Epithelial cell of esophagus (primary cell): ENCODE data around the gene SSBP4.

Experiments used
- DNase-seq: peaks from one replicate; pipeline ENCODE4 v3.0.0; 2010; ENCODE audit warnings: low read depth
- H3K4me3 ChIP-seq: 2 replicates; pipeline ENCODE4 v1.5.1; 2011; ENCODE audit warnings: mild to moderate bottlenecking, low read length, control low read depth
- CTCF ChIP-seq: IDR thresholded peaks from 2 replicates; pipeline ENCODE4 v1.5.1; 2011; ENCODE audit warnings: low read depth, mild to moderate bottlenecking, low read length, control low read depth, inconsistent platforms; ENCODE audit not compliant: insufficient read depth; ENCODE audit errors: missing control alignments

The SSBP4 gene

DNA sequence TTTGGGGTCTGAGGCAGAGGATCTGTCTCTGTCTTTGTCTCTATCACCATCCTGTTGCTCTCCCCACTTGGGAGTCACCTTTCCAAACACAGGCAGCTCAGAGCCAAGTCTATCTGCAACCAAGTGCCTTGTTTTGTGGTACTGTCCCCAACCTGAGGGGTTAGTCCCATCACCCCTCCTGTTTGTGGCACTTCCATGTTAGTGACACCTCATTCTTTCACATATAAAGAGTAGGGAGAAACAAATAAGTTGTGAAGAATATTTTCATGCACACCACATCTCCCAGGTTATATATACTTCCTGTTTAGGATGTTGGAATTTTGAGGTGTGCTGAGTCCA, 29.5 kb upstream of the SSBP4 start:
- no peak overlapping the region for H3K4me3 ChIP-seq
- no peak for DNase-seq
- no peak for TF ChIP-seq CTCF

DNA sequence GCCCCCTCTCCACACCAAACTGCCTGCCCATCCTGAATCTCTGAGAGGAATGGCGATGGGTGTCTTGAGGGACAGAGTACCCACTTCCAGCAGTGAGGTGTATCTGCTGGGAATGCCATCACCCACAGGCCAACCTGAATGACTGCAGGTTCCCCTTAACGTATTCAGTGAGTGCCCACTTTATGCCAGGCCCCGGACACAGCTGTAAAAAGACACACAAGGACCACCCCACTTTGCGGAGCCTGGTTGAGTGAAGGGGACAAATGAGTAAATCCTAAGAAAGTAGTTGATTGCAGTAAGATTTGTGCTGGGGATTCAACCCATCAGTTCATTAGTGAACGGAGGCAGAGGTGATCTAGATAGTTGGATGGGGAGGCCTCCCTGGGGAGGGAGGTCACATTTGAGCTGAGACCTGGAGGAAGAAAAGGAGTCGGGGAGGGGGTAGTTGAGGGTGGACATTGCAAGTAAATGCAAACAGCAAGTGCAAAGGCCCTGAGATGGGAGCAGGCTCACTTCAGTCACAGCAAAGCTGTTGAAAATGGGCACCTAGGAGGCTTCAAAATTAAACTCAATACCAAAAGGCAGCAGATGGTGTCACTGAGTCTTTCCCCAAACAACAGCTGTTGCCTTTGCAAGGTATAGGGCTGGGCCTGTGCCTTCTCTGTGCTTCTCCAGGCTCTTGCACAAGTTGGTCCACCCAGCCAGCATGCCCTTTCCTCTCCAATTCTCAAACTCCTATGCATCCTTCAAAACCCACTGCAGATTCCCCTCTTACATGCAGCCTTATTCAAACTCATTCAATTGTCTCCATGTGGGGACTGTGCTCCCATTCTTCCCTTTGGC, 28.9 kb upstream of the SSBP4 start:
- no peak overlapping the region for H3K4me3 ChIP-seq
- DNase-seq = no peak
- no peak for TF ChIP-seq CTCF

DNA sequence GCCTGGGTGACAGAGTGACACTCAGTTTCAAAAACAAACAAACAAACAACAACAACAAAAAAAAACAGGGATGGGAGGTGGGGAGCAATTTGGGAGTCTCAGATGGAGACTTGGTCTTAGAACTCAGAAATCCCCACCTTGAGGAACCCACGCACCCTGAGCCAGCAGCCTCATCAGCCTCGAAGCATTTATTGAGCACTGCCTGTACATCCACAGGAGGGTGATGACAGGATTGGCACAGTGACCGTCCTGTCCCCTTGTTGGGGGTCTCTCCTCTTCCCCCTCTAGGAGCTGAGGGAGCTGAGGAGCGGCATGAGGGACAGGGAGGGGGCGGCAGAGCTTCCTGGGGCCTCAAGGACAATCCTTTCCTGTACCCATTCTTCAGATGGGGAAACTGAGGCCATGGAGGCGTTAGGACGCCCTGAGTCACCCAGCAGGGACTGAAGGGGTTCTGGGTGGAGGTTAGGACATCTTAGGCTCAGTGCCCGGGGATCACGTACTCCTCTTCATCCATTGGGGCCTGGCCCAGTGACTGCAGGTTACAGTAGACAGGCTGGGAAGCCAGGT, 27.6 kb upstream of the SSBP4 start:
- no peak overlapping the region for H3K4me3 ChIP-seq
- no peak for DNase-seq
- TF ChIP-seq CTCF = no peak

GRCh38 chr19:18392417-18392816, 26.8 kb upstream of the SSBP4 start:
- H3K4me3 ChIP-seq = no peak overlapping the region
- no peak for DNase-seq
- TF ChIP-seq CTCF = no peak

DNA sequence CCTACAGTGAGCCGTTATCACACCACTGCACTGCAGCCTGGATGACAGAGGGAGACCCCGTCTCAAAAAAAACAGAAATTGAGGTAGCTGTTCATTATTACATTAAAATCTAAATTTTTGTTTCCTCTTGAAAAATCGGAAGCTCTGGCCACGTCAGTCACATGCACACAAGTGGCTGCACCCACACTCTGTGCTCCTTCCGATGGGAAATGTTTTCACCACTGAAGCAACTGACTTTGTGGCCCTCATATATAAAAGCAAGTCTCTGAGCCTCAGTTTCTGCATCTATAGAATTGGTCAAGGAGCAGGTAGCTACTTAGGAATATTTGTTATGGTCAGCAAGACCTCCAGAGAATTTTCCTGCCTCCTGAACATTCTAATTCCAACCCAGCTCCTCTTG, 26.3 kb upstream of the SSBP4 start:
- H3K4me3 ChIP-seq = no peak overlapping the region
- TF ChIP-seq CTCF = no peak
- no peak for DNase-seq

- no peak overlapping the region for H3K4me3 ChIP-seq
- TF ChIP-seq CTCF = no peak
- no peak for DNase-seq
These were observed 25.4 kb upstream of the SSBP4 start for GRCh38 chr19:18393836-18394235.
